Sigmoid colon (tissue), 7 donors: Measurements from ENCODE around the gene ATP11B. TPM values are rescaled to one million over a fixed set of nuclear protein-coding genes. Genes with fewer than 3 reads are reported as not detected.

ENCODE experiments used
- DNase-seq: peaks from one replicate; pipeline ENCODE4 v3.0.0-alpha.2; 2019
- H3K27ac ChIP-seq, 4 donors: fragments of 200-600 bp; sonication (generic); one replicate each; pipeline ENCODE4 v1.5.1; 2016 to 2019; ENCODE audit warnings: mild to moderate bottlenecking in 1 of 4
- H3K27me3 ChIP-seq, 3 donors: fragments of 200-600 bp; sonication (generic); one replicate each; pipeline ENCODE4 v1.5.1; 2019; ENCODE audit warnings: mild to moderate bottlenecking in 1 of 3
- H3K36me3 ChIP-seq, 4 donors: fragments of 200-600 bp; sonication (generic); one replicate each; pipeline ENCODE4 v1.5.1; 2016 to 2019
- H3K4me1 ChIP-seq, 4 donors: fragments of 200-600 bp; sonication (generic); one replicate each; pipeline ENCODE4 v1.5.1; 2017 to 2019
- H3K4me3 ChIP-seq, 4 donors: fragments of 200-600 bp; sonication (generic); one replicate each; pipeline ENCODE4 v1.5.1; 2017 to 2019; ENCODE audit warnings: mild to moderate bottlenecking in 2 of 4, moderate library complexity in 1 of 4
- H3K9me3 ChIP-seq, 4 donors: fragments of 200-600 bp in 3 of 4; sonication (generic) in 3 of 4; one replicate each; pipeline versions ENCODE4 v1.5.1 to v1.6.1; 2013 to 2019
- CTCF ChIP-seq, 4 experiments: fragments of 450-650 bp in 3 of 4; fragments of 200-600 bp in 1 of 4; IDR thresholded peaks; one replicate each; pipeline ENCODE4 v1.5.1; 2016 to 2019; ENCODE audit warnings: antibody characterized with exemption in 4 of 4, mild to moderate bottlenecking in 3 of 4, moderate library complexity in 2 of 4
- EP300 ChIP-seq, 4 donors: sonication (generic); formaldehyde crosslinking; IDR thresholded peaks; one replicate each; pipeline ENCODE4 v1.6.1; 2017; ENCODE audit warnings: antibody characterized with exemption in 4 of 4
- POLR2A ChIP-seq, 2 donors: fragments of 450-650 bp; IDR thresholded peaks; one replicate each; pipeline ENCODE4 v1.6.1; 2016; ENCODE audit warnings: antibody characterized with exemption in 2 of 2, mild to moderate bottlenecking in 2 of 2, moderate library complexity in 2 of 2
- POLR2AphosphoS5 ChIP-seq, 4 donors: sonication (generic); formaldehyde crosslinking; IDR thresholded peaks; one replicate each; pipeline ENCODE4 v1.6.1; 2017; ENCODE audit warnings: antibody characterized with exemption in 4 of 4
- WGBS, 2 donors: extraction: QIAGEN DNeasy Blood & Tissue Kit; methylation state at CpG; one replicate each; pipeline ENCODE4 v1.1.7; 2013; 5-methylcytosine and 5-hydroxymethylcytosine counted together
- intact Hi-C: fragments of 100-400 bp; cut with DNase I; formaldehyde crosslinking; loops from one replicate; pipeline ENCODE4 v1.15.1; 2023
- polyA plus RNA-seq, 3 donors: library from polyadenylated mRNA; stranded (reverse); fragments of 200-250 nt; gene quantifications; one replicate each; pipeline ENCODE4 v1.2.3, GENCODE V29; 2013
- total RNA-seq, 4 donors: library from RNA; depleted of rRNA; stranded (reverse); fragments of >200 nt; gene quantifications; one replicate each; pipeline ENCODE4 v1.1.0, GENCODE V29; 2016
- donor health status: healthy with polysubstance abuse.
- donor health status: Bipolar disorder and iron deficiency.
- donor health status: healthy.

Gene ATP11B
- total RNA-seq (10 to 100 TPM; 41.8 to 69.9 (median 47.7) TPM), polyA plus RNA-seq (10 to 100 TPM in 1 of 3 donors, 1 to 10 TPM in 2; 6.7 to 21.9 (median 7.2) TPM)

- intact Hi-C loops, result loop anchor here (1.0 kb wide), 1 partner anchor 187 kb away; the partner anchor contains the start of gene DCUN1D1
- Histone ChIP-seq H3K4me1 (peaks cover 0 to 33% (median 20%) of the 10 kb centered on the region in 4 donors), H3K36me3 (no peaks in the 10 kb centered on the region), H3K9me3 (no peaks in the 10 kb centered on the region), H3K27ac (peak within 1 kb of the TSS; percentile 90 to 97 (median 96)), H3K27me3 (no peaks in the 10 kb centered on the region), H3K4me3 (peak within 1 kb of the TSS; percentile 68 to 98 (median 90))
- peak; percentile 69 for TF ChIP-seq POLR2A (IDR thresholded peaks at IDR 0.05)
- no peak for TF ChIP-seq CTCF (IDR thresholded peaks at IDR 0.05)
- TF ChIP-seq POLR2AphosphoS5 (IDR thresholded peaks at IDR 0.05), result peak; percentile 88 to 97 (median 94)
- DNase-seq, result peak; percentile 80
- WGBS, 2 donors, result 0 to 1% methylated on average over 74 of the region's 74 CpGs
Measured at GRCh38 chr3:182792901-182793662, at the start of gene ATP11B. Gene ATP11B, plus strand, starts transcription at chr3:182793504. Its CDS starts 256 bp downstream, at chr3:182793760.

- TF ChIP-seq POLR2AphosphoS5 (IDR thresholded peaks at IDR 0.05) (no peak), POLR2A (IDR thresholded peaks at IDR 0.05) (no peak), CTCF (IDR thresholded peaks at IDR 0.05) (no peak), EP300 (IDR thresholded peaks at IDR 0.05) (no peak)
- H3K27me3 ChIP-seq, result peaks cover 0 to 2% (median 0%) of the 10 kb centered on the region in 3 donors
- no peaks in the 10 kb centered on the region for H3K4me1 ChIP-seq
- peaks cover 0 to 1% (median 0%) of the 10 kb centered on the region in 4 donors for H3K9me3 ChIP-seq
- no peaks in the 10 kb centered on the region for H3K36me3 ChIP-seq
- DNase-seq, result no peak
- 34 to 42% methylated on average over 3 of the region's 3 CpGs for WGBS, 2 donors
- no peak overlapping the region for H3K4me3 ChIP-seq
- no peak overlapping the region for H3K27ac ChIP-seq
- intact Hi-C loops, result no loop called here
Measured at GRCh38 chr3:182746959-182747358, 46.3 kb upstream of the ATP11B start.

DNA sequence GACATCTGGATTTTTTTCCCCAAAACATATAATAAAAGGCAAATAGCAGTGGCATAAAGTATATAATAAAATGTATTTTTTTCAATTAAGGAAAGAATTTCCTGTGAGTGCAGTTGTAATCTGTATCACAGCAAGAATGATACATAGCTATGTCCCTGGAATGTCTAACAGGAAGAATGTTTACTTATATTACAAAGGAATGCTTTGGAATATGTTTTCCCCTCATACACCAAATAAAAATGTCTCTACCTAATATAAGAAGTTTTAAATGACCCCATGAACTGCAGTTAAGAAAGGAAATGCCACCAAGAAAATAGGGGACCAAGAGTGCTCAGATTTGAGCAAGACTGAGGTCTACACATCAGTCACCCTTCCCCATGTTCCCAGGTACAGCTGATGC lies 38.0 kb upstream of the ATP11B start:
- Histone ChIP-seq H3K9me3 (peaks cover 0 to 5% (median 0%) of the 10 kb centered on the region in 4 donors), H3K4me3 (no peak overlapping the region), H3K4me1 (no peaks in the 10 kb centered on the region), H3K36me3 (no peaks in the 10 kb centered on the region), H3K27ac (no peak overlapping the region), H3K27me3 (no peaks in the 10 kb centered on the region)
- TF ChIP-seq CTCF (IDR thresholded peaks at IDR 0.05), result no peak
- intact Hi-C loops, result no loop called here
- DNase-seq, result no peak

DNA sequence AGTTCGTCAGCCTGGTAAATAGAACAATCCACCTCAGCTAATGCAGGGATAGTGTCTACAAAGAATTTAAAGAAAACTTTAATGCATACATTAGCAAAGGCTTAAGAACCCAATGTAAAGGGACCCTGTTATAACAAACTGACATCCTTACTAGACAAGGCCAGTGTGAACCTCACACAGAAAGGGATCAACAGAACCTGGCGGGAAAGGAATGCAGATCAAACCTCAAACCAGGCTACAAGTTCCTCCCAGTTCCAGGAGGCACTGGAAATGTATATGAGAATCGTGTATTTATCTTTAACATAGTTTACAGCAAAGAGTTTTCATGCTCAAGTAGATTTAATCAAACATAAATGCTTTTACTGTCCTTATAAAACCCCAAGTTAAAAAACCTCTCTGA lies 37.6 kb upstream of the ATP11B start:
- H3K4me1 ChIP-seq, result no peaks in the 10 kb centered on the region
- intact Hi-C loops, result no loop called here
- no peak for DNase-seq
- no peaks in the 10 kb centered on the region for H3K36me3 ChIP-seq
- peaks cover 0 to 5% (median 0%) of the 10 kb centered on the region in 4 donors for H3K9me3 ChIP-seq
- no peaks in the 10 kb centered on the region for H3K27me3 ChIP-seq
- WGBS, 2 donors, result 71 to 79% methylated on average over 3 of the region's 3 CpGs
- H3K27ac ChIP-seq, result no peak overlapping the region
- no peak overlapping the region for H3K4me3 ChIP-seq
- TF ChIP-seq POLR2A (IDR thresholded peaks at IDR 0.05) (no peak), EP300 (IDR thresholded peaks at IDR 0.05) (no peak), POLR2AphosphoS5 (IDR thresholded peaks at IDR 0.05) (no peak), CTCF (IDR thresholded peaks at IDR 0.05) (no peak)
